PFSK-1 (cell line): ENCODE data around the gene FBXO38.

Experiments
- POLR2AphosphoS5 ChIP-seq: IDR thresholded peaks from 2 replicates; pipeline ENCODE4 v1.6.1; 2012; ENCODE audit warnings: low read depth, mild to moderate bottlenecking, control low read depth, low read length, moderate library complexity
- SIN3A ChIP-seq: IDR thresholded peaks from 2 replicates; pipeline ENCODE4 v1.6.1; 2012; ENCODE audit warnings: mild to moderate bottlenecking, low read length, moderate library complexity, borderline replicate concordance; ENCODE audit not compliant: insufficient read depth
- TAF1 ChIP-seq: IDR thresholded peaks from 2 replicates; pipeline ENCODE4 v1.6.1; 2012; ENCODE audit warnings: low read length, control low read depth, borderline replicate concordance; ENCODE audit not compliant: insufficient read depth
- TF ChIP-seq, protein P1 (sequence below), 2 experiments: IDR thresholded peaks; 2 replicates each; pipeline versions ENCODE4 v1.6.1 to v1.8.0; 2011 to 2012; ENCODE audit warnings: low read depth in 2 of 2, low read length in 2 of 2, control low read depth in 1 of 2, inconsistent platforms in 1 of 2, mild to moderate bottlenecking in 1 of 2, moderate library complexity in 1 of 2; ENCODE audit not compliant: insufficient read depth in 1 of 2

DNA sequence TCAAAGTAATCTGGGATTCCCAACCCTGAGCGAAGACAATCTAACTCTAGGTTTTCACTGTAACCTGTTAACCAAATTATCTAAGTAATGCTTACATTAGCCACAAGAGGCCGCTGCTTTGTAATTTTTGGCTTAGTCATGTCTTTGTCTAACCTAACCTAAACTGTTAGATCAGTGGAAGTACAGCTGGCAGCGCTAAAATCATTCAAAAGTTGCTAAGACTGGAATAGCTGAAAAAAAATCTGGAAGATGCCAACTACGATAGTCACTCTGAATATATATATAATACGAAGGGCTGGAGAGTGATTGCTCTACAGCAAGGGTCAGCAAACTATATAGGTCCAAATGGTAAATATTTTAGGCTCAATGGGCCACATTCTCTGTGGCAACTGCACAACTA lies 60.2 kb downstream of the FBXO38 start:
- TF ChIP-seq, protein P1, sequence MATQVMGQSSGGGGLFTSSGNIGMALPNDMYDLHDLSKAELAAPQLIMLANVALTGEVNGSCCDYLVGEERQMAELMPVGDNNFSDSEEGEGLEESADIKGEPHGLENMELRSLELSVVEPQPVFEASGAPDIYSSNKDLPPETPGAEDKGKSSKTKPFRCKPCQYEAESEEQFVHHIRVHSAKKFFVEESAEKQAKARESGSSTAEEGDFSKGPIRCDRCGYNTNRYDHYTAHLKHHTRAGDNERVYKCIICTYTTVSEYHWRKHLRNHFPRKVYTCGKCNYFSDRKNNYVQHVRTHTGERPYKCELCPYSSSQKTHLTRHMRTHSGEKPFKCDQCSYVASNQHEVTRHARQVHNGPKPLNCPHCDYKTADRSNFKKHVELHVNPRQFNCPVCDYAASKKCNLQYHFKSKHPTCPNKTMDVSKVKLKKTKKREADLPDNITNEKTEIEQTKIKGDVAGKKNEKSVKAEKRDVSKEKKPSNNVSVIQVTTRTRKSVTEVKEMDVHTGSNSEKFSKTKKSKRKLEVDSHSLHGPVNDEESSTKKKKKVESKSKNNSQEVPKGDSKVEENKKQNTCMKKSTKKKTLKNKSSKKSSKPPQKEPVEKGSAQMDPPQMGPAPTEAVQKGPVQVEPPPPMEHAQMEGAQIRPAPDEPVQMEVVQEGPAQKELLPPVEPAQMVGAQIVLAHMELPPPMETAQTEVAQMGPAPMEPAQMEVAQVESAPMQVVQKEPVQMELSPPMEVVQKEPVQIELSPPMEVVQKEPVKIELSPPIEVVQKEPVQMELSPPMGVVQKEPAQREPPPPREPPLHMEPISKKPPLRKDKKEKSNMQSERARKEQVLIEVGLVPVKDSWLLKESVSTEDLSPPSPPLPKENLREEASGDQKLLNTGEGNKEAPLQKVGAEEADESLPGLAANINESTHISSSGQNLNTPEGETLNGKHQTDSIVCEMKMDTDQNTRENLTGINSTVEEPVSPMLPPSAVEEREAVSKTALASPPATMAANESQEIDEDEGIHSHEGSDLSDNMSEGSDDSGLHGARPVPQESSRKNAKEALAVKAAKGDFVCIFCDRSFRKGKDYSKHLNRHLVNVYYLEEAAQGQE (IDR thresholded peaks at IDR 0.05; ENCODE audit: insufficient read depth in 1 of 2, low read depth in 2 of 2, low read length in 2 of 2) = no peak
- TF ChIP-seq SIN3A (no peak), TAF1 (no peak), POLR2AphosphoS5 (no peak)
